SU-DHL-6 (cell line): ENCODE results near the gene SURF4.

Experiments used
- H2AFZ ChIP-seq: fragments of 200-600 bp; sonication (generic); 2 replicates; pipeline ENCODE4 v1.6.1; 2014; ENCODE audit warnings: low read depth, mild to moderate bottlenecking, moderate library complexity, mixed read lengths, antibody characterized with exemption, low read length; ENCODE audit not compliant: severe bottlenecking
- H3F3A ChIP-seq: fragments of 200-600 bp; shearing (Covaris generic); 2 replicates; pipeline ENCODE4 v1.6.0; 2016; ENCODE audit warnings: antibody characterized with exemption, mild to moderate bottlenecking; ENCODE audit not compliant: insufficient read depth
- H3K27ac ChIP-seq: fragments of 200-600 bp; sonication (generic); 2 replicates; pipeline ENCODE4 v1.5.1; 2016; ENCODE audit warnings: low read depth, mild to moderate bottlenecking, low read length, moderate library complexity, mixed read lengths
- H3K27me3 ChIP-seq: fragments of 200-600 bp; sonication (generic), shearing (Covaris generic); 2 replicates; pipeline ENCODE4 v1.6.0; 2014; ENCODE audit warnings: mild to moderate bottlenecking, low read length
- H3K36me3 ChIP-seq: fragments of 200-600 bp; sonication (generic); 2 replicates; pipeline ENCODE4 v1.6.1; 2014; ENCODE audit warnings: mild to moderate bottlenecking, low read length, mixed read lengths
- H3K4me2 ChIP-seq: fragments of 300-600, 200-600 bp; shearing (Covaris generic), sonication (generic); 2 replicates; pipeline ENCODE4 v1.6.0; 2014; ENCODE audit warnings: low read length, low read depth, mild to moderate bottlenecking; ENCODE audit not compliant: poor library complexity, severe bottlenecking
- H3K4me3 ChIP-seq: fragments of 200-600 bp; sonication (generic); 2 replicates; pipeline ENCODE4 v1.5.1; 2014; ENCODE audit warnings: antibody characterized with exemption, low read length, mild to moderate bottlenecking, mixed read lengths; ENCODE audit not compliant: insufficient read depth, poor library complexity, severe bottlenecking
- H3K79me2 ChIP-seq: fragments of 200-600 bp; sonication (generic); 2 replicates; pipeline ENCODE4 v1.6.1; 2014; ENCODE audit warnings: mild to moderate bottlenecking, low read length, moderate library complexity; ENCODE audit not compliant: insufficient read depth
- H3K9ac ChIP-seq: fragments of 200-600 bp; sonication (generic); 2 replicates; pipeline ENCODE4 v1.7.0; 2014; ENCODE audit warnings: mild to moderate bottlenecking, low read length
- H3K9me2 ChIP-seq: fragments of 200-600 bp; sonication (generic); replicated peaks from 2 replicates; pipeline ENCODE4 v1.6.1; 2014; ENCODE audit warnings: low read length; ENCODE audit not compliant: insufficient read depth
- H3K9me3 ChIP-seq: fragments of 200-600 bp; sonication (generic); 2 replicates; pipeline ENCODE4 v1.6.1; 2014; ENCODE audit warnings: low read length, mixed read lengths; ENCODE audit not compliant: insufficient read depth
- H4K20me1 ChIP-seq: fragments of 200-600 bp; sonication (generic); 2 replicates; pipeline ENCODE4 v1.6.1; 2014; ENCODE audit warnings: low read depth, mild to moderate bottlenecking, antibody characterized with exemption, low read length, moderate library complexity, mixed read lengths
- CTCF ChIP-seq: fragments of 200-600 bp; sonication (generic); IDR thresholded peaks from one replicate; pipeline ENCODE4 v1.5.1; 2017; ENCODE audit warnings: antibody characterized with exemption, mild to moderate bottlenecking, low read length, moderate library complexity; ENCODE audit not compliant: insufficient read depth, poor library complexity, severe bottlenecking
- EZH2phosphoT487 ChIP-seq: fragments of 200-600 bp; sonication (generic), shearing (Covaris generic); conservative IDR thresholded peaks from 2 replicates; pipeline ENCODE4 v1.6.1; 2018; ENCODE audit warnings: mild to moderate bottlenecking, antibody characterized with exemption, low read length, moderate library complexity, mixed read lengths

Gene SURF4

GRCh38 chr9:133401588-133401987, 25.7 kb upstream of the SURF4 start:
- H3K9ac ChIP-seq: no peak overlapping the region
- no peaks in the 10 kb centered on the region for H3K36me3 ChIP-seq
- no peak for TF ChIP-seq EZH2phosphoT487
- TF ChIP-seq CTCF: no peak
- no peaks in the 10 kb centered on the region for H3K27me3 ChIP-seq
- H4K20me1 ChIP-seq: no peaks in the 10 kb centered on the region
- H3K79me2 ChIP-seq: no peaks in the 10 kb centered on the region
- no peaks in the 10 kb centered on the region for H3F3A ChIP-seq
- no peak overlapping the region for H3K4me2 ChIP-seq
- no peak overlapping the region for H3K27ac ChIP-seq
- no peaks in the 10 kb centered on the region for H3K9me2 ChIP-seq
- H2AFZ ChIP-seq: no peak overlapping the region
- no peak overlapping the region for H3K4me3 ChIP-seq
- no peaks in the 10 kb centered on the region for H3K9me3 ChIP-seq

GRCh38 chr9:133400292-133400691, 24.4 kb upstream of the SURF4 start:
- Histone ChIP-seq H3K27ac (no peak overlapping the region), H3K79me2 (no peaks in the 10 kb centered on the region), H3K4me3 (no peak overlapping the region), H2AFZ (no peak overlapping the region), H3K9me3 (no peaks in the 10 kb centered on the region), H3F3A (no peaks in the 10 kb centered on the region), H3K9ac (no peak overlapping the region), H3K36me3 (no peaks in the 10 kb centered on the region), H3K27me3 (no peaks in the 10 kb centered on the region), H4K20me1 (no peaks in the 10 kb centered on the region), H3K9me2 (no peaks in the 10 kb centered on the region), H3K4me2 (no peak overlapping the region)
- TF ChIP-seq EZH2phosphoT487 (no peak), CTCF (no peak)

- TF ChIP-seq EZH2phosphoT487 (no peak), CTCF (no peak)
- no peaks in the 10 kb centered on the region for H3K36me3 ChIP-seq
- H3K9me3 ChIP-seq: no peaks in the 10 kb centered on the region
- H2AFZ ChIP-seq: no peak overlapping the region
- no peak overlapping the region for H3K9ac ChIP-seq
- H3K4me3 ChIP-seq: no peak overlapping the region
- no peak overlapping the region for H3K27ac ChIP-seq
- H3F3A ChIP-seq: no peaks in the 10 kb centered on the region
- no peaks in the 10 kb centered on the region for H4K20me1 ChIP-seq
- no peaks in the 10 kb centered on the region for H3K79me2 ChIP-seq
- H3K27me3 ChIP-seq: no peaks in the 10 kb centered on the region
- no peaks in the 10 kb centered on the region for H3K9me2 ChIP-seq
- no peak overlapping the region for H3K4me2 ChIP-seq
These were observed 22.0 kb upstream of the SURF4 start for GRCh38 chr9:133397895-133398294.

DNA sequence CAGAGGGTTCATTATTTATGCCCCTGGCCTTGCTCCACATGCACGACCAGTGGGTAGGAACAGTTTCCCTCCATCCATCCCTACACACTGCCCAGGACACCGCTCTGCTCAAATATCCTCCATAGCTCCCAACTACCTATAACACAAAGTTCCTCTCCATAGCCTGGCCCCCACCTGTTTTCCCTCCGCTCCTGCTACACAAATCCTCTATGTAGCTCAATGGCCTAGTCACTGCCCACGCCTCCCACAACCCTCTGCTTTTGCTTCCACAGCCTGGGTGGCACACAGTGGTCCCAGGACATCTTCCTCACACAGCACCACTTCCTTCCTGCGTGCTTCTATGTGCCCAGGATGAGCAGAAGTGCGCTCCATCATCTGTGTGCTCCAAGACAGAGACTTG, 21.5 kb upstream of the SURF4 start:
- H3K4me3 ChIP-seq: no peak overlapping the region
- no peaks in the 10 kb centered on the region for H3K27me3 ChIP-seq
- H3K36me3 ChIP-seq: no peaks in the 10 kb centered on the region
- no peaks in the 10 kb centered on the region for H4K20me1 ChIP-seq
- H3K9me2 ChIP-seq: no peaks in the 10 kb centered on the region
- TF ChIP-seq EZH2phosphoT487 (no peak), CTCF (no peak)
- no peak overlapping the region for H2AFZ ChIP-seq
- no peak overlapping the region for H3K9ac ChIP-seq
- H3F3A ChIP-seq: no peaks in the 10 kb centered on the region
- no peak overlapping the region for H3K27ac ChIP-seq
- no peak overlapping the region for H3K4me2 ChIP-seq
- H3K79me2 ChIP-seq: no peaks in the 10 kb centered on the region
- H3K9me3 ChIP-seq: no peaks in the 10 kb centered on the region
